Measurements from ENCODE around the gene HDAC2. TPM values are rescaled to one million over a fixed set of nuclear protein-coding genes. Genes with fewer than 3 reads are reported as not detected.

HDAC2 gene
- total RNA-seq, 4 donors from 2014 or later, result 29.6 to 49.5 (median 43.8) TPM

DNA sequence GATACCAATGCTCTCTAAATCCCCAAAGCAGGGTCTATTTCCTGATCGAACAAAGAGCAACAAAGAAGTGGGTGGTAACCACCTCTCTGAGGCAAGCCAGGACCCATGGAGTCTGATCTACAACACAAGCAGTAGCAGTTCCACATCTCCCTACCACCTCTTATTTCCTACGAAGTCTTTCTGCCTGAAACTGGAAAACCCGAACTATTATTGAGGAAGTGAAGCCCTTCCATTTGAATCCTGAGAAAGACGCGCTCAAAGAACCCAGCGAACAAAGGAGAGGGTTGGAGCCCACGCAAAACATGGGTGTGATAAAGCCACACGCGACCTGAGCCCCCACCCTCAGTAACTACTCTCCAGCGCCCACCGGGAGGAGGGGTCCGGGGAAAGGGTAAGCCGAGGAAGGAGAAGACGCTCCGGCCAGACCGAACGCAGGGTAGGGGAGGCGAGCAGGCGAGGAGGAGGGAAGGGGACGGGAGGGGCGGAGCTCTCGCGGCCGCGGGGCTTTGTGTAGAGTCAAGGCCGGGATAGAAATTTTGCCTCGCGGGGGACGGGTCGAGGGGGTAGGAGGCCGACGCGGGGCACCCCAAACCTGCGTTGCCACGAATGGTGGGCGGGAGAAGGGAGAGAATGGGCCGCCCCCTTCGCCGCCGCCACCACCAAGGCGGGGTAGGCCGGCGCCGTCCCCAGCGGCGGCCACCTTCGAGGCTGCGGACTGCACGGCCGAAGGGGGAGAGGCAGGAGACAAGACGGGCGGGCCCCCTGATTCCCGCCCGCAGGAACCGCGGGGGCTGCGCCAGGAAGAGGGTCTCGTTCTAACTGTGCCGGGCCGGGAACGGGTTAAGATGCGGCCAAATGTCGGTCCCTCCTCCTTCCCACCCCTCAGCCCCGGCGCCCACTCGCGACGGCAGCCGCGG lies 802 bp downstream of the HDAC2 start:
- DNase-seq, result peak; percentile 53 to 74 (median 74)
- Histone ChIP-seq H3K4me1 (peaks cover 0 to 29% (median 4%) of the 10 kb centered on the region in 4 donors), H3K9me3 (no peaks in the 10 kb centered on the region), H3K27ac (peak overlapping the region; percentile 89 to 94 (median 90)), H3K27me3 (no peaks in the 10 kb centered on the region), H3K4me3 (peak overlapping the region; percentile 81 to 93 (median 90)), H3K36me3 (no peaks in the 10 kb centered on the region)
- TF ChIP-seq, protein P1, sequence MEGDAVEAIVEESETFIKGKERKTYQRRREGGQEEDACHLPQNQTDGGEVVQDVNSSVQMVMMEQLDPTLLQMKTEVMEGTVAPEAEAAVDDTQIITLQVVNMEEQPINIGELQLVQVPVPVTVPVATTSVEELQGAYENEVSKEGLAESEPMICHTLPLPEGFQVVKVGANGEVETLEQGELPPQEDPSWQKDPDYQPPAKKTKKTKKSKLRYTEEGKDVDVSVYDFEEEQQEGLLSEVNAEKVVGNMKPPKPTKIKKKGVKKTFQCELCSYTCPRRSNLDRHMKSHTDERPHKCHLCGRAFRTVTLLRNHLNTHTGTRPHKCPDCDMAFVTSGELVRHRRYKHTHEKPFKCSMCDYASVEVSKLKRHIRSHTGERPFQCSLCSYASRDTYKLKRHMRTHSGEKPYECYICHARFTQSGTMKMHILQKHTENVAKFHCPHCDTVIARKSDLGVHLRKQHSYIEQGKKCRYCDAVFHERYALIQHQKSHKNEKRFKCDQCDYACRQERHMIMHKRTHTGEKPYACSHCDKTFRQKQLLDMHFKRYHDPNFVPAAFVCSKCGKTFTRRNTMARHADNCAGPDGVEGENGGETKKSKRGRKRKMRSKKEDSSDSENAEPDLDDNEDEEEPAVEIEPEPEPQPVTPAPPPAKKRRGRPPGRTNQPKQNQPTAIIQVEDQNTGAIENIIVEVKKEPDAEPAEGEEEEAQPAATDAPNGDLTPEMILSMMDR (IDR thresholded peaks at IDR 0.05), result no peak
- no peak for TF ChIP-seq POLR2A (IDR thresholded peaks at IDR 0.05)

DNA sequence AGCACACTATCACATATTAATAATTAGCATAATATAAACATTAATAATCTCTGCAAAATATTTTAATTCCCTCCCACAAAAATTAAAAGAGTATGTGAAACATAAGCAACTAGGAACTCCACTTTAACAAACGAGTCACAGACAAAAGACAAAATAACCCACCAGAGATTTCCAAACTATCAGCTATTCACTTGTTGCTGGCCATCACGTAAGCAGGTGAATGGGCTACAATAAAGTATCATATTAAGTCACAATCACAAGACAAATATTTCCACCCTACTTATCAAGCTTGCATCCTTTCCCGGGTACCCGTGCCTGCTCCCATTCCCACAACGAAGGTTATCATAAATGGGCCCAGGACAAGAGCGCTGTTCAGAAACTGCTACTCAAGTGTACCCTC lies 2.5 kb downstream of the HDAC2 start:
- H3K4me3 ChIP-seq, result peak overlapping the region in 1 of 4 donors; percentile 2
- DNase-seq, result no peak
- H3K4me1 ChIP-seq, result peaks cover 0 to 29% (median 4%) of the 10 kb centered on the region in 4 donors
- TF ChIP-seq, protein P1 (IDR thresholded peaks at IDR 0.05), result no peak
- no peak for TF ChIP-seq POLR2A (IDR thresholded peaks at IDR 0.05)
- H3K9me3 ChIP-seq, result no peaks in the 10 kb centered on the region
- no peak overlapping the region for H3K27ac ChIP-seq
- no peaks in the 10 kb centered on the region for H3K27me3 ChIP-seq
- no peaks in the 10 kb centered on the region for H3K36me3 ChIP-seq

DNA sequence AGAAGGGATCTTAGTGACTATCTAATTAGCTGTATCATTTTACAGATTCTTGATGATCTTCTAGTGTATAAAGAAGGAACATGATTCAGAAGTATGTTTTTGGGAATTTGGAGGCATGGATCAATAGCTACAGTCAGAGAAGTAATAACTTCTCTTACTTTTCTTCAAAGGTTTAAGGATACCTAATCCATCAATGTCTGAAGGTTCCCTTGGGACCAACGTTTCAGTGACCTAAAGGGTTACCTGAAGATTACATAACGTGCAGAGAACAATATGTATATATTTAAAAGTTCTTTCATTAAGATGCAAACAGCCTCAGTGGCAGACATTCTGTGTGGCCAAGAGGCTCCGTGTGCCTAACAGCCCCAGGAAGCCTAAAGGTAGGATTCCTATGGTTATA lies 3.2 kb downstream of the HDAC2 start:
- H3K27ac ChIP-seq, result no peak overlapping the region
- H3K4me1 ChIP-seq, result peaks cover 0 to 29% (median 4%) of the 10 kb centered on the region in 4 donors
- H3K36me3 ChIP-seq, result no peaks in the 10 kb centered on the region
- H3K9me3 ChIP-seq, result no peaks in the 10 kb centered on the region
- H3K4me3 ChIP-seq, result no peak overlapping the region
- no peak for DNase-seq
- no peaks in the 10 kb centered on the region for H3K27me3 ChIP-seq
- TF ChIP-seq, protein P1 (IDR thresholded peaks at IDR 0.05), result no peak
- TF ChIP-seq POLR2A (IDR thresholded peaks at IDR 0.05), result no peak

DNA sequence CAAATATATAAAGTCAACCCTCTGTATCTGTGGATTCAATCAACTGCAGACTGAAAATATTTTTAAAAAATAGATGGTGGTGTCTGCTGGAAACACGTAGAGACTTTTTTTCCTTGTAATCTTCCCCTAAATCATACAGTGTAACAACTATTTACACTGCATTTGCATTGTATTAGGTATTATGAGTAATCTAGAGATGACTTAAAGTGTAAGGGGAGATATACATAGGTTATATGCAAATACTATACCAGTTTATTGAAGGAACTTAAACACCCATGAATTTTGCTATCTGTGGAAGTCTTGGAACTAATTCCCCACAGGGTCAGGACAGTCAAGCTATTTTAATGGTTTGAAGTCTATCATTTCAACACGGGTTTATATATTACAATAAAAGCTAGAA lies 10.2 kb downstream of the HDAC2 start:
- Histone ChIP-seq H3K27ac (no peak overlapping the region), H3K9me3 (no peaks in the 10 kb centered on the region), H3K4me1 (no peaks in the 10 kb centered on the region), H3K4me3 (no peak overlapping the region), H3K27me3 (no peaks in the 10 kb centered on the region), H3K36me3 (peaks cover 0 to 15% (median 0%) of the 10 kb centered on the region in 3 donors)
- no peak for TF ChIP-seq POLR2A (IDR thresholded peaks at IDR 0.05)
- TF ChIP-seq, protein P1 (IDR thresholded peaks at IDR 0.05), result no peak
- DNase-seq, result no peak

DNA sequence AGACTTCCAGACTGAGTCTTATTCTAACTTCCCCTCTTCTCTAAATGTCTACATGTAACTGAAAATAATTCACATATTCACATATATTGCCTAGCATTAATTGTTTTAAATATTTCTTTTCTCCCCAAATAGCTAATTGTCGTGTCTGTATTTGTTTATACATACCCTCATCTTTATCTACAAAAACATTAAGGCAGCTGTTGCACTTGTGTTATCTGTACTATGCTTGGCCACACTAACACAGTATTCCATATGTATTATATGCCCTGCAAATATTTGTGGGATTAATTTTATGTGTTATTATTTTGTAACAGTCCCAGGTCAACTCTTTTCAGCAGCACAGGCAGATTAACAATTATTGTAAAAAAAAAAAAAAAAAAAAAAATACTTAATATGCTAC lies 11.7 kb downstream of the HDAC2 start:
- TF ChIP-seq POLR2A (IDR thresholded peaks at IDR 0.05), result no peak
- TF ChIP-seq, protein P1 (IDR thresholded peaks at IDR 0.05), result no peak
- Histone ChIP-seq H3K27me3 (no peaks in the 10 kb centered on the region), H3K4me1 (no peaks in the 10 kb centered on the region), H3K36me3 (peaks cover 0 to 26% (median 0%) of the 10 kb centered on the region in 3 donors), H3K27ac (no peak overlapping the region), H3K4me3 (no peak overlapping the region), H3K9me3 (no peaks in the 10 kb centered on the region)
- no peak for DNase-seq

Measured in Peyer's patch (tissue), 4 donors.